Right lobe of liver (tissue), 4 donors: Measurements from ENCODE around the gene PTEN.

Source experiments
- CTCF ChIP-seq, 4 donors: fragments of 200-600 bp in 3 of 4; fragments of 450-650 bp in 1 of 4; IDR thresholded peaks; one replicate each; pipeline versions ENCODE4 v1.5.1 to v1.8.0; 2016 to 2022; ENCODE audit warnings: antibody characterized with exemption in 4 of 4, mild to moderate bottlenecking in 2 of 4
- POLR2A ChIP-seq: fragments of 450-650 bp; IDR thresholded peaks from one replicate; pipeline ENCODE4 v1.6.1; 2017; ENCODE audit warnings: antibody characterized with exemption, mild to moderate bottlenecking
- donor health status: DM: no; HTN: no; CAD: no.
- donor health status: DM: no; HTN: no; CAD: no.
- donor health status: DM: no; HTN: yes; CAD: no.

DNA sequence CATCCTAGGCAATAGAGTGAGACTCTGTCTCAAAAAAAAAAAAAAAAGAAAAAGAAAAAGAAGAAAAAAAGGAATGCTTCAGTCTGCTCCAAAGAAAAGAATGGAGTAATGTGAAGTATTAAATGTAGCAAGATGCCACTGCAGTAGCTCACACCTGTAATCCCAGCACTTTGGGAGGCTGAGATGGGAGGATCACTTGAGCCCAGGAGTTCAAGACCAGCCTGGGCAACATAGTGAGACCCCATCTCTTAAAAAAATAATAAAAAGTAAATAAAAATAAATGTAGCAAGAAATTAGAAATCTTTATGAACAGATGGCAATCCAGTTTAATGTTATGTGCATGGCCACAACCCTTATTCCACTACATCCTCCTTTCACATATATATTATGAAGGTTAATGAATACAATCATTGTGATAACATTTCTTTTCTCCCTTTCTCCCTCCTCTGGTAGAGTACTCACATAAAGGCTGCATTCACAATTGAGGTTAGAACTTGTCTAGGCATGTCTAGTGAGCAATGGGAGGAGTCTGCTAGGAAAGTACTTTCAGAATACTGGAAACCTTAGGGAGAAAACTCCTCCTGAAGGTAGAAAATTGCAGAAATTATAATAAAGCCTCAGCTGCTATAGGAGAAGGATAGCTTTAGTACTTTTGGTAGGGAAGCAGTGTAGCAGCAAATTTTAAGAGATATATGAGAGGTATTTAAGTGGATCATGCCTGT is 20.5 kb upstream of the PTEN start:
- no peak for TF ChIP-seq CTCF (IDR thresholded peaks at IDR 0.05)
- TF ChIP-seq POLR2A = no peak
